A549 (cell line): ENCODE measurements around the gene ENPEP.

Experiments used
- ESRRA ChIP-seq: fragments of 150-350 bp; IDR thresholded peaks from 2 replicates; pipeline ENCODE4 v1.6.1; 2014; ENCODE audit warnings: mild to moderate bottlenecking, low read length, borderline replicate concordance
- HDAC2 ChIP-seq: fragments of 200-600 bp; sonication (generic); IDR thresholded peaks from 2 replicates; pipeline ENCODE4 v1.6.1; 2016
- PHF8 ChIP-seq: fragments of 200-600 bp; sonication (generic); IDR thresholded peaks from 2 replicates; pipeline ENCODE4 v1.6.1; 2016; ENCODE audit warnings: low read depth, mild to moderate bottlenecking, antibody characterized with exemption, moderate library complexity, borderline replicate concordance
- RFX5 ChIP-seq: fragments of 450-650 bp; IDR thresholded peaks from 2 replicates; pipeline ENCODE4 v1.7.1; 2014; ENCODE audit warnings: antibody characterized with exemption, mild to moderate bottlenecking, moderate library complexity
- TF ChIP-seq, protein P1 (sequence below): fragments of >200 bp; sonication (Bioruptor Twin); formaldehyde crosslinking; IDR thresholded peaks from 3 replicates; pipeline ENCODE4 v1.5.1; 2016

- TF ChIP-seq, protein P1, sequence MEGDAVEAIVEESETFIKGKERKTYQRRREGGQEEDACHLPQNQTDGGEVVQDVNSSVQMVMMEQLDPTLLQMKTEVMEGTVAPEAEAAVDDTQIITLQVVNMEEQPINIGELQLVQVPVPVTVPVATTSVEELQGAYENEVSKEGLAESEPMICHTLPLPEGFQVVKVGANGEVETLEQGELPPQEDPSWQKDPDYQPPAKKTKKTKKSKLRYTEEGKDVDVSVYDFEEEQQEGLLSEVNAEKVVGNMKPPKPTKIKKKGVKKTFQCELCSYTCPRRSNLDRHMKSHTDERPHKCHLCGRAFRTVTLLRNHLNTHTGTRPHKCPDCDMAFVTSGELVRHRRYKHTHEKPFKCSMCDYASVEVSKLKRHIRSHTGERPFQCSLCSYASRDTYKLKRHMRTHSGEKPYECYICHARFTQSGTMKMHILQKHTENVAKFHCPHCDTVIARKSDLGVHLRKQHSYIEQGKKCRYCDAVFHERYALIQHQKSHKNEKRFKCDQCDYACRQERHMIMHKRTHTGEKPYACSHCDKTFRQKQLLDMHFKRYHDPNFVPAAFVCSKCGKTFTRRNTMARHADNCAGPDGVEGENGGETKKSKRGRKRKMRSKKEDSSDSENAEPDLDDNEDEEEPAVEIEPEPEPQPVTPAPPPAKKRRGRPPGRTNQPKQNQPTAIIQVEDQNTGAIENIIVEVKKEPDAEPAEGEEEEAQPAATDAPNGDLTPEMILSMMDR = no peak
- TF ChIP-seq RFX5 = no peak
- no peak for TF ChIP-seq ESRRA
- TF ChIP-seq HDAC2 = no peak
- no peak for TF ChIP-seq PHF8
Observed at GRCh38 chr4:110493520-110493919, 17.6 kb downstream of the ENPEP start.
